Measurements from ENCODE around the gene OPCML.

- no peak for TF ChIP-seq CTCF (IDR thresholded peaks at IDR 0.05)
- no peak for TF ChIP-seq POLR2AphosphoS5 (IDR thresholded peaks at IDR 0.05)
- TF ChIP-seq POLR2A (IDR thresholded peaks at IDR 0.05), result no peak
- no peak for TF ChIP-seq EP300 (IDR thresholded peaks at IDR 0.05; ENCODE audit: low read depth)
These were observed 618.4 kb downstream of the OPCML start for GRCh38 chr11:132913886-132914285.

Measured in transverse colon (tissue), 4 donors.